IMR-90 (cell line): ENCODE results near the gene SLC9A9. TPM values are rescaled to one million over a fixed set of nuclear protein-coding genes. Genes with fewer than 3 reads are reported as not detected.

Source experiments
- ATAC-seq: fragments of 200-7000 bp; cut with Tn5 transposase; 2 replicates; pipeline ENCODE4 v1.9.1; 2020; ENCODE audit warnings: low read depth, mild to moderate bottlenecking, moderate library complexity
- BruUV-seq: library from RNA; stranded (reverse); fragments of 400-500 nt; replicated peaks from 2 replicates; lab custom pipeline; 2021; lab: Mats Ljungman, UMichigan
- CTCF ChIA-PET: fragments of 300-600 bp; formaldehyde crosslinking; extraction: SDS; loops from one replicate; lab custom pipeline; 2021; ENCODE audit warnings: antibody characterized with exemption; lab: Yijun Ruan, JAX
- POLR2A ChIA-PET: fragments of 300-600 bp; sonication (Branson Sonifier 250); formaldehyde crosslinking; loops from one replicate; lab custom pipeline; 2022; ENCODE audit warnings: antibody characterized with exemption; ENCODE audit not compliant: unreplicated experiment; lab: Charles Lee
- DNase-seq: peaks from one replicate; pipeline ENCODE4 v3.0.0; 2013
- H2AFZ ChIP-seq: replicated peaks from 2 replicates; pipeline ENCODE3; 2013; ENCODE audit warnings: low read length, mild to moderate bottlenecking; ENCODE audit not compliant: poor library complexity
- H2AK5ac ChIP-seq: 2 replicates; pipeline ENCODE4 v1.6.1; 2013; ENCODE audit warnings: low read depth, low read length, inconsistent platforms
- H2AK9ac ChIP-seq: replicated peaks from 2 replicates; pipeline ENCODE3; 2013; ENCODE audit warnings: mild to moderate bottlenecking, low read depth, low read length, moderate library complexity; ENCODE audit not compliant: poor library complexity
- H2BK120ac ChIP-seq: 2 replicates; pipeline ENCODE4 v1.6.1; 2013; ENCODE audit warnings: low read depth, low read length, inconsistent platforms
- H2BK15ac ChIP-seq: 3 replicates; pipeline ENCODE4 v1.6.1; 2013; ENCODE audit warnings: low read depth, low read length, inconsistent platforms
- H2BK20ac ChIP-seq: 2 replicates; pipeline ENCODE4 v1.6.1; 2013; ENCODE audit warnings: low read depth, mild to moderate bottlenecking, inconsistent platforms, low read length, moderate library complexity
- H2BK5ac ChIP-seq: 2 replicates; pipeline ENCODE4 v1.6.1; 2013; ENCODE audit warnings: mild to moderate bottlenecking, low read depth, low read length, inconsistent platforms; ENCODE audit not compliant: poor library complexity, severe bottlenecking
- H3K14ac ChIP-seq: replicated peaks from 2 replicates; pipeline ENCODE4 v1.6.1; 2013; ENCODE audit warnings: low read depth, low read length, inconsistent platforms
- H3K18ac ChIP-seq: 2 replicates; pipeline ENCODE4 v1.6.1; 2013; ENCODE audit warnings: low read depth, low read length, control low read depth
- H3K23ac ChIP-seq: 2 replicates; pipeline ENCODE4 v1.6.1; 2013; ENCODE audit warnings: low read depth, low read length, inconsistent platforms
- H3K27ac ChIP-seq: 2 replicates; pipeline ENCODE4 v1.5.1; 2013; ENCODE audit warnings: mild to moderate bottlenecking, control low read depth, low read length; ENCODE audit not compliant: insufficient read depth
- H3K27me3 ChIP-seq: 2 replicates; pipeline ENCODE4 v1.6.1; 2013; ENCODE audit warnings: low read length; ENCODE audit not compliant: control insufficient read depth, insufficient read depth
- H3K36me3 ChIP-seq: 2 replicates; pipeline ENCODE4 v1.6.1; 2013; ENCODE audit warnings: low read length, mixed read lengths; ENCODE audit not compliant: control insufficient read depth, insufficient read depth
- H3K4ac ChIP-seq: 2 replicates; pipeline ENCODE4 v1.6.1; 2013; ENCODE audit warnings: low read depth, low read length, inconsistent platforms
- H3K4me1 ChIP-seq: 2 replicates; pipeline ENCODE4 v1.6.1; 2013; ENCODE audit warnings: low read length, mixed read lengths; ENCODE audit not compliant: control insufficient read depth, insufficient read depth
- H3K4me2 ChIP-seq: 2 replicates; pipeline ENCODE4 v1.6.1; 2013; ENCODE audit warnings: low read depth, mild to moderate bottlenecking, control low read depth, low read length, moderate library complexity
- H3K4me3 ChIP-seq: 2 replicates; pipeline ENCODE4 v1.5.1; 2013; ENCODE audit warnings: low read depth, mild to moderate bottlenecking, control low read depth, low read length, moderate library complexity; ENCODE audit not compliant: insufficient read depth
- H3K56ac ChIP-seq: 2 replicates; pipeline ENCODE4 v1.6.1; 2013; ENCODE audit warnings: low read length, inconsistent platforms; ENCODE audit not compliant: insufficient read depth; ENCODE audit errors: extremely low read depth
- H3K79me1 ChIP-seq, 2 experiments: 2 replicates each; pipeline ENCODE4 v1.6.1; 2013; ENCODE audit warnings: low read length in 2 of 2, inconsistent platforms in 1 of 2, low read depth in 1 of 2
- H3K9ac ChIP-seq: 2 replicates; pipeline ENCODE4 v1.6.1; 2013; ENCODE audit warnings: low read depth, low read length, control low read depth
- H3K9me1 ChIP-seq: 2 replicates; pipeline ENCODE4 v1.6.1; 2013; ENCODE audit warnings: low read length, inconsistent platforms; ENCODE audit not compliant: insufficient read depth
- H3K9me3 ChIP-seq: 2 replicates; pipeline ENCODE4 v1.6.1; 2013; ENCODE audit warnings: low read length; ENCODE audit not compliant: control insufficient read depth, insufficient read depth
- H4K20me1 ChIP-seq: 2 replicates; pipeline ENCODE4 v1.6.1; 2013; ENCODE audit warnings: low read length, inconsistent platforms; ENCODE audit not compliant: insufficient read depth
- H4K5ac ChIP-seq: 2 replicates; pipeline ENCODE4 v1.6.1; 2013; ENCODE audit warnings: mild to moderate bottlenecking, low read depth, low read length, control low read depth
- H4K8ac ChIP-seq, 2 experiments: 2 replicates each; pipeline ENCODE4 v1.6.1; 2013; ENCODE audit warnings: low read depth in 2 of 2, low read length in 2 of 2, control low read depth in 1 of 2, inconsistent platforms in 1 of 2
- H4K91ac ChIP-seq: 2 replicates; pipeline ENCODE4 v1.6.1; 2013; ENCODE audit warnings: low read depth, low read length, inconsistent platforms; ENCODE audit not compliant: insufficient read depth
- CEBPB ChIP-seq: IDR thresholded peaks from 2 replicates; pipeline ENCODE4 v1.6.1; 2012; ENCODE audit warnings: low read depth, low read length, improper control_type of control experiment
- CHD1 ChIP-seq: IDR thresholded peaks from 2 replicates; pipeline ENCODE4 v1.6.1; 2012; ENCODE audit warnings: low read depth, low read length, improper control_type of control experiment
- CTCF ChIP-seq: conservative IDR thresholded peaks from 2 replicates; pipeline ENCODE4 v1.5.1; 2012; ENCODE audit warnings: mild to moderate bottlenecking, low read depth, low read length, improper control_type of control experiment
- ELK1 ChIP-seq: fragments of 150-350 bp; IDR thresholded peaks from 2 replicates; pipeline ENCODE4 v1.6.1; 2016; ENCODE audit warnings: low read depth, mild to moderate bottlenecking, low read length, moderate library complexity, borderline replicate concordance
- FOS ChIP-seq: fragments of 150-350 bp; IDR thresholded peaks from 2 replicates; pipeline ENCODE4 v1.6.1; 2016; ENCODE audit warnings: low read depth, low read length
- MAZ ChIP-seq: IDR thresholded peaks from 2 replicates; pipeline ENCODE4 v1.6.1; 2012; ENCODE audit warnings: low read depth, mild to moderate bottlenecking, low read length, improper control_type of control experiment, moderate library complexity, borderline replicate concordance
- MXI1 ChIP-seq: IDR thresholded peaks from 2 replicates; pipeline ENCODE4 v1.6.1; 2012; ENCODE audit warnings: low read depth, mild to moderate bottlenecking, low read length, moderate library complexity, borderline replicate concordance
- NFE2L2 ChIP-seq: fragments of 150-350 bp; IDR thresholded peaks from 2 replicates; pipeline ENCODE4 v1.6.1; 2016; ENCODE audit warnings: low read depth, mild to moderate bottlenecking, low read length
- POLR2A ChIP-seq: IDR thresholded peaks from 2 replicates; pipeline ENCODE4 v1.6.1; 2012; ENCODE audit warnings: mild to moderate bottlenecking, low read depth, low read length
- RAD21 ChIP-seq: IDR thresholded peaks from 2 replicates; pipeline ENCODE4 v1.6.1; 2012; ENCODE audit warnings: low read length, improper control_type of control experiment
- RFX5 ChIP-seq: IDR thresholded peaks from 2 replicates; pipeline ENCODE4 v1.8.0; 2012; ENCODE audit warnings: low read depth, mild to moderate bottlenecking, low read length, moderate library complexity
- SMC3 ChIP-seq: fragments of 150-350 bp; IDR thresholded peaks from 2 replicates; pipeline ENCODE4 v1.6.1; 2016; ENCODE audit warnings: low read depth, mild to moderate bottlenecking, antibody characterized with exemption, low read length, moderate library complexity
- WGBS, 2 experiments: methylation state at CpG; one replicate each; pipeline versions ENCODE4 v1.1.5 to v1.1.7; 2013; ENCODE audit warnings: missing lambda C conversion rate in 2 of 2; ENCODE audit not compliant: insufficient read length in 1 of 2; ENCODE audit errors: extremely low coverage in 2 of 2; 5-methylcytosine and 5-hydroxymethylcytosine counted together
- dilution Hi-C: fragments of 300-500 bp; cut with HindIII; formaldehyde crosslinking; loops from one replicate; pipeline ENCODE4 v1.14.3; 2018; ENCODE audit warnings: low sequenced_read_pairs; ENCODE audit not compliant: unreplicated experiment
- in situ Hi-C: fragments of 300-500 bp; cut with MboI; formaldehyde crosslinking; loops from 3 replicates; pipeline ENCODE4 v1.14.3; 2019; ENCODE audit warnings: low sequenced_read_pairs, inconsistent platforms, mixed read lengths
- intact Hi-C: fragments of 100-400 bp; cut with micrococcal nuclease; formaldehyde crosslinking; loops from 2 replicates; pipeline ENCODE4 v1.10.0; 2022
- polyA plus RNA-seq, 3 experiments: library from polyadenylated mRNA; depleted of rRNA; stranded (reverse); fragments of >200 nt; gene quantifications; 2 replicates each; pipeline ENCODE4 v1.2.3, GENCODE V29; 2012; ENCODE audit warnings: low replicate concordance in 1 of 3
- total RNA-seq: library from RNA; depleted of rRNA; stranded (reverse); fragments of >200 nt; gene quantifications from 2 replicates; pipeline ENCODE4 v1.2.3, GENCODE V29; 2012

The SLC9A9 gene
- total and polyA plus RNA-seq, 2 of the 4 experiments (the other 2 are of a cell fraction), result 1.4 to 2.3 TPM

GRCh38 chr3:143830063-143830462 lies 18.2 kb downstream of the SLC9A9 start:
- no peak overlapping the region for H3K56ac ChIP-seq
- H3K27ac ChIP-seq, result no peak overlapping the region
- no peak overlapping the region for H2AFZ ChIP-seq
- H2AK9ac ChIP-seq, result no peak overlapping the region
- WGBS, 2 experiments, result no CpG with 5 or more reads among the region's 2 CpGs
- no peak overlapping the region for H2BK15ac ChIP-seq
- no peak for ATAC-seq
- H2BK120ac ChIP-seq, result no peak overlapping the region
- no peaks in the 10 kb centered on the region for H3K79me1 ChIP-seq
- in situ Hi-C loops, result no loop called here
- H3K9me3 ChIP-seq, result no peaks in the 10 kb centered on the region
- no peaks in the 10 kb centered on the region for H3K4me1 ChIP-seq
- no TSS peak for BruUV-seq
- dilution Hi-C loops, result no loop called here
- intact Hi-C loops, result loop anchor here (2.0 kb wide), 1 partner anchor 19 kb away; the partner anchor contains the start of gene SLC9A9
- no peaks in the 10 kb centered on the region; the same call in 1 of the 2 replicates for H3K9me1 ChIP-seq
- H3K36me3 ChIP-seq, result no peaks in the 10 kb centered on the region
- H2BK20ac ChIP-seq, result no peak overlapping the region
- no peak overlapping the region for H2BK5ac ChIP-seq
- DNase-seq, result no peak
- H4K8ac ChIP-seq, result no peak overlapping the region
- H3K27me3 ChIP-seq, result no peaks in the 10 kb centered on the region
- H3K4ac ChIP-seq, result no peak overlapping the region
- H3K4me3 ChIP-seq, result no peak overlapping the region
- CTCF ChIA-PET, result no interaction called here
- H3K9ac ChIP-seq, result no peak overlapping the region
- no peak overlapping the region for H3K18ac ChIP-seq
- POLR2A ChIA-PET, result no interaction called here
- no peak overlapping the region for H2AK5ac ChIP-seq
- H4K5ac ChIP-seq, result no peak overlapping the region
- TF ChIP-seq FOS (no peak), NFE2L2 (no peak), SMC3 (no peak), RAD21 (no peak), MXI1 (no peak), RFX5 (no peak), CEBPB (no peak), CHD1 (no peak), CTCF (no peak), POLR2A (no peak), MAZ (no peak), ELK1 (no peak)
- no peak overlapping the region for H3K14ac ChIP-seq
- no peaks in the 10 kb centered on the region for H4K20me1 ChIP-seq
- no peak overlapping the region for H3K23ac ChIP-seq
- no peak overlapping the region for H3K4me2 ChIP-seq
- no peak overlapping the region for H4K91ac ChIP-seq
